Body of pancreas (tissue), 4 donors: ENCODE data around the gene TPI1.

Experiments used
- CTCF ChIP-seq, 7 experiments: fragments of 450-650 bp in 4 of 7; fragments of 200-600 bp in 3 of 7; sonication (generic) in 3 of 7; IDR thresholded peaks; one replicate each; pipeline ENCODE4 v1.5.1; 2016 to 2019; ENCODE audit warnings: antibody characterized with exemption in 7 of 7
- POLR2A ChIP-seq, 3 donors: fragments of 450-650 bp; IDR thresholded peaks; one replicate each; pipeline ENCODE4 v1.6.1; 2016; ENCODE audit warnings: antibody characterized with exemption in 3 of 3, mild to moderate bottlenecking in 2 of 3

- TF ChIP-seq CTCF (IDR thresholded peaks at IDR 0.05): peak in 3 of 7 experiments; percentile 6 to 18 (median 13)
- peak; percentile 80 to 98 (median 98) for TF ChIP-seq POLR2A (IDR thresholded peaks at IDR 0.05)
These were observed 16.0 kb upstream of the TPI1 start, which contains the start of gene CDCA3 for GRCh38 chr12:6851153-6851920.
